Fibroblast of the aortic adventitia (primary cell): ENCODE data around the gene APCDD1. TPM values are rescaled to one million over a fixed set of nuclear protein-coding genes. Genes with fewer than 3 reads are reported as not detected.

Experiments
- DNase-seq: peaks from one replicate; pipeline ENCODE4 v3.0.0-alpha.2; 2010; ENCODE audit warnings: low read depth
- H3K4me3 ChIP-seq: 2 replicates; pipeline ENCODE4 v1.5.1; 2011; ENCODE audit warnings: low read depth, mild to moderate bottlenecking, control low read depth, low read length, moderate library complexity
- total RNA-seq: library from RNA; depleted of rRNA; stranded (reverse); fragments of >200 nt; gene quantifications from 2 replicates; pipeline ENCODE4 v1.2.3, GENCODE V29; 2012; ENCODE audit warnings: low replicate concordance
- TF ChIP-seq, protein P1 (sequence below): IDR thresholded peaks from 2 replicates; pipeline ENCODE4 v1.5.1; 2011; ENCODE audit warnings: mild to moderate bottlenecking, low read length, control low read depth, inconsistent platforms; ENCODE audit not compliant: insufficient read depth

The APCDD1 gene
- total RNA-seq, 1 donor: 0.09 TPM

DNA sequence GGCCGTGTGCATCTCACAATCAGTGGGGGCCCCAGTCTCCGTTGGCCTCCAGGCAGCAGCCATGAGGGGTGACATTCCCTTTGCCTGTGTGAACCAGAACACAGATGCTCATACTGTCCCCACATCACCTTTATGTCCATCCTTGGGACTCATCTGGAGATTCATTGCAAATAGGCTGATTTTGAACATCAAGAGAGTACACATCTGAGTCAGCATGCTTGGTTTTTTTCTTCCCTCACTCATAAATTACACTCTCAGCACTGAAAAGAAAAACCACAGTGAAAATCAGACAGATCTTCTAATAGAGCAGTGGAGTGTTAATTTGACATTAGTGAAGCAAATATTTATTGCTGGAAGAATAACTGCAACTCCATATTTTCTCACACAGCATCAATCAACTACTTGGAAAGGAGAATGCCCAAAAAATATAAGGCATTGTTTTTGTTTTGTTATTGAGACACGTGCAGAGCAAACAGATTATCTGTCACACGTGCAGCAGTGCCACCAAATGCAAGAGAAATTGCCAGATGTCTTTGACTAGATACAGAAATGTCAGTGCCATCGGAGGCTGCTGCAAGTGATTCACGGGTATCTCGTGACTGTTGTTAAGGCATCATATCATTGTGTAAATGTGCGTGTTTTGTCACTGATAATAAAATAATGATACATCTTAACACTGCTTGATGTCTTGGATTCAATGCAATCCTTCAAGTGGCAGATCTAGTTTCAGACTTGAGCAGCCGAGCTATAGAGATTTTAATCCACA is 10.9 kb downstream of the APCDD1 start:
- no peak for DNase-seq
- no peak overlapping the region for H3K4me3 ChIP-seq
- TF ChIP-seq, protein P1, sequence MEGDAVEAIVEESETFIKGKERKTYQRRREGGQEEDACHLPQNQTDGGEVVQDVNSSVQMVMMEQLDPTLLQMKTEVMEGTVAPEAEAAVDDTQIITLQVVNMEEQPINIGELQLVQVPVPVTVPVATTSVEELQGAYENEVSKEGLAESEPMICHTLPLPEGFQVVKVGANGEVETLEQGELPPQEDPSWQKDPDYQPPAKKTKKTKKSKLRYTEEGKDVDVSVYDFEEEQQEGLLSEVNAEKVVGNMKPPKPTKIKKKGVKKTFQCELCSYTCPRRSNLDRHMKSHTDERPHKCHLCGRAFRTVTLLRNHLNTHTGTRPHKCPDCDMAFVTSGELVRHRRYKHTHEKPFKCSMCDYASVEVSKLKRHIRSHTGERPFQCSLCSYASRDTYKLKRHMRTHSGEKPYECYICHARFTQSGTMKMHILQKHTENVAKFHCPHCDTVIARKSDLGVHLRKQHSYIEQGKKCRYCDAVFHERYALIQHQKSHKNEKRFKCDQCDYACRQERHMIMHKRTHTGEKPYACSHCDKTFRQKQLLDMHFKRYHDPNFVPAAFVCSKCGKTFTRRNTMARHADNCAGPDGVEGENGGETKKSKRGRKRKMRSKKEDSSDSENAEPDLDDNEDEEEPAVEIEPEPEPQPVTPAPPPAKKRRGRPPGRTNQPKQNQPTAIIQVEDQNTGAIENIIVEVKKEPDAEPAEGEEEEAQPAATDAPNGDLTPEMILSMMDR: no peak

DNA sequence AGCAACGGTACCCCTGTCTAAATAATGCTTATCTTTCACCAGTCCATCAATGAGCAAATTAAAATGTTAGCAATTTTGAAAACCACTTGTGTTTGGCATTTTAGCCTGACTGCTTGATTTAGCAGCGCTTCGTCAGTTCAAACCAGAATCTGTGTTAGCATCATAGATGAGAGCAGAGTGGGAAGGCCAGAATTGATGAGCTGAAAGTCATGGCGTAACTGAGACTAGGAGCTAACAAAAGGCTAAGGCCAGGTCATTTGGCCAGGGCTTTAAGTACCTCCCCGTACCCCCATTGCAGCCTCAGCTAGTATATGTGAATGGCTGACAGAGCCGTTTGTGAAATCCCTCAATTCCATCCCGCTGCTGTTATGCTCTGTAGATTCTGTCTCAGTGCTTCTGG is 16.0 kb downstream of the APCDD1 start:
- no peak for DNase-seq
- TF ChIP-seq, protein P1: no peak
- H3K4me3 ChIP-seq: no peak overlapping the region

DNA sequence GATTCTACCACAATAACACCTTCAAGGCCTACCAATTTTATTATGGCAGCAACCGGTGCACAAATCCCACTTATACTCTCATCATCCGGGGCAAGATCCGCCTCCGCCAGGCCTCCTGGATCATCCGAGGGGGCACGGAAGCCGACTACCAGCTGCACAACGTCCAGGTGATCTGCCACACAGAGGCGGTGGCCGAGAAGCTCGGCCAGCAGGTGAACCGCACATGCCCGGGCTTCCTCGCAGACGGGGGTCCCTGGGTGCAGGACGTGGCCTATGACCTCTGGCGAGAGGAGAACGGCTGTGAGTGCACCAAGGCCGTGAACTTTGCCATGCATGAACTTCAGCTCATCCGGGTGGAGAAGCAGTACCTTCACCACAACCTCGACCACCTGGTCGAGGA is 17.1 kb downstream of the APCDD1 start:
- TF ChIP-seq, protein P1: no peak
- no peak overlapping the region for H3K4me3 ChIP-seq
- no peak for DNase-seq

DNA sequence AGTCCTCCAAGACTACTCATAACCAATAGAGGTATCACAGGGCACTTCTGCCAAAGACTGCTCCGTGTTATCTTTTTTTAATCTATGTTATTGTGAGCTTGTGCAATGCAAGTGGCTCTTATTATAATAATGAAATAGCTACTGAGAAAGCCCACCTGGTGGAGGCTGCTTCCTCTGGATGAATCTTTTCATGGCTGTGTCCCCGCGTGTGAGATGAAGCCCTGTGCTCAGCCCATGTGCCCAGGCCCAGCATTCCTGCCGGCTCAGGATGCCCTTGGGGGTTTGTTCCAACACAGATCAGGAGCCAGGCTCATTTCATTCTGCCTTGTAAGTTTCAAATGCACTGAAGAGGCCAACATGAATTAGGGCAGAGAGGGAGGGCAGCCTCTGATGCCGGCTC is 18.7 kb downstream of the APCDD1 start:
- DNase-seq: no peak
- TF ChIP-seq, protein P1: no peak
- H3K4me3 ChIP-seq: no peak overlapping the region

DNA sequence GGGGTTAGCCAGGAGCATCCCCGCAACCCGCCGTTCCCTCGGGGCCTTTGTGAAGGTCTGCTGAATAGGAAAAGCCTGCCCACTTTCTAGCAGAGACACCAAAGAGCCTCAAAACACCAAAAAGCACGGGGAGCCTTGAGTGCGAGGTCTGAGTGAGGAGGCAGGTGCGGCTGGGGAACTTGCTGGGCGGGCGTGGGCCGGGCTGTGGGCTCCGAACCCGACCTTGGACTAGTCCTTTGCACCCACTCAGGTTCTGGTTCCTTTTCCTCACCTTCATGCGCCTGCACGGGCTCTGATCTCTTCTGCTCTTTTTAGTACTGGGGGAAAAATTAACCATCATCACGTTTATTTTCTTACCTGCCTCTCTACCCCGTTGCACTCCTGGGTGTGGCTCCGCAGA is 19.9 kb downstream of the APCDD1 start:
- TF ChIP-seq, protein P1: no peak
- DNase-seq: no peak
- no peak overlapping the region for H3K4me3 ChIP-seq

DNA sequence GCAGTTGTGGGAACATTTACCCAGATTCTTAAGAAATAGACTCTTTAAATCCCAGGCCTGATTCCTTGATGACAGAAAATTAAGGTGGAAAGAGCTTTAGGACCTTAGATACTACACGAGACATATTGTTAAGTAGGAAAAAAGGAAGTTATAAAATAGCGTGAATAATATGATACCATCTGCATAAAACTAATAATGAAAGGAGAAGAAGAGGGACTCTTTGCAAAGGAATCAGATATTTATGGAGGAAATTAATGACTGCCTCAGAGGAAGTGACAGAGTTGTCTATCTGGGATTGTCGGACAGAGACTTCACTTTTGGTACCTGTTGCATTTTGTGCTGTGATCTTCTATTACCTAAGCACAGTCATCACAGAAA is 20.8 kb downstream of the APCDD1 start:
- no peak for DNase-seq
- H3K4me3 ChIP-seq: no peak overlapping the region
- TF ChIP-seq, protein P1: no peak
